CD4-positive, alpha-beta T cell (primary cell): ENCODE measurements around the gene TMPRSS7. TPM values are rescaled to one million over a fixed set of nuclear protein-coding genes. Genes with fewer than 3 reads are reported as not detected.

Source experiments
- ATAC-seq: fragments of 200-7000 bp; cut with Tn5 transposase; one replicate; pipeline ENCODE4 v1.10.0; 2022; ENCODE audit warnings: mild to moderate bottlenecking; ENCODE audit not compliant: poor library complexity
- CTCF ChIA-PET: fragments of 350-600 bp; sonication (Branson Sonifier 250); formaldehyde crosslinking; loops from one replicate; lab custom pipeline; 2021; ENCODE audit warnings: antibody characterized with exemption, inconsistent platforms; lab: Charles Lee
- POLR2A ChIA-PET: fragments of 350-600 bp; sonication (Branson Sonifier 250); formaldehyde crosslinking; loops from one replicate; lab custom pipeline; 2021; ENCODE audit warnings: antibody characterized with exemption, inconsistent platforms; lab: Charles Lee
- DNase-seq, 14 experiments: peaks; one replicate each; pipeline ENCODE4 v3.0.0-alpha.2; 2013 to 2020; ENCODE audit warnings: mixed read lengths in 2 of 14
- H3K27ac ChIP-seq, 2 donors: one replicate each; pipeline versions ENCODE4 v1.5.1 to v1.7.0; 2013; ENCODE audit warnings: low read length in 2 of 2, low read depth in 1 of 2, mild to moderate bottlenecking in 1 of 2
- H3K27me3 ChIP-seq, 2 experiments: 1 replicate in 1 of 2; 2 replicates in 1 of 2; pipeline versions ENCODE4 v1.6.1 to v1.7.0; 2013; ENCODE audit warnings: low read length in 2 of 2, control low read depth in 1 of 2, mild to moderate bottlenecking in 1 of 2, moderate library complexity in 1 of 2; ENCODE audit not compliant: insufficient read depth in 2 of 2, control insufficient read depth in 1 of 2
- H3K36me3 ChIP-seq: one replicate; pipeline ENCODE4 v1.6.1; 2013; ENCODE audit warnings: low read length, control low read depth; ENCODE audit not compliant: insufficient read depth
- H3K4me1 ChIP-seq: one replicate; pipeline ENCODE4 v1.6.1; 2013; ENCODE audit warnings: low read length, control low read depth; ENCODE audit not compliant: insufficient read depth
- H3K4me3 ChIP-seq: one replicate; pipeline ENCODE4 v1.5.1; 2013; ENCODE audit warnings: mild to moderate bottlenecking, low read length, moderate library complexity
- H3K9me3 ChIP-seq, 2 experiments: 1 replicate in 1 of 2; 2 replicates in 1 of 2; pipeline versions ENCODE4 v1.6.1 to v1.7.0; 2013; ENCODE audit warnings: low read length in 2 of 2, mild to moderate bottlenecking in 2 of 2, control low read depth in 1 of 2, moderate library complexity in 1 of 2; ENCODE audit not compliant: control insufficient read depth in 1 of 2, insufficient read depth in 1 of 2
- H3K27ac Mint-ChIP-seq: one replicate; pipeline ENCODE4 v1.8.0; 2020; ENCODE audit warnings: mixed read lengths
- H3K27me3 Mint-ChIP-seq: one replicate; pipeline ENCODE4 v1.8.0; 2021; ENCODE audit warnings: mixed read lengths
- H3K36me3 Mint-ChIP-seq: one replicate; pipeline ENCODE4 v1.8.0; 2021; ENCODE audit warnings: low read depth, mixed read lengths
- H3K4me1 Mint-ChIP-seq: one replicate; pipeline ENCODE4 v1.8.0; 2021; ENCODE audit warnings: low read depth, mixed read lengths
- H3K4me3 Mint-ChIP-seq: one replicate; pipeline ENCODE4 v1.8.0; 2020; ENCODE audit warnings: mild to moderate bottlenecking, mixed read lengths
- H3K9me3 Mint-ChIP-seq: one replicate; pipeline ENCODE4 v1.8.0; 2020; ENCODE audit warnings: mixed read lengths
- intact Hi-C, 2 experiments: fragments of 100-400 bp; cut with DNase I in 1 of 2; cut with micrococcal nuclease in 1 of 2; formaldehyde crosslinking; loops; one replicate each; pipeline versions ENCODE4 v1.15.1 to v1.9.0; 2023 to 2025; cut with DNase I, micrococcal nuclease
- total RNA-seq, 174 experiments: library from RNA in 2 of 174; stranded (reverse) in 2 of 174; gene quantifications; one replicate each; pipeline ENCODE4 v1.2.3 and lab custom pipeline; 2021 to 2026
- TF ChIP-seq, protein P1 (sequence below): fragments of 200-600 bp; IDR thresholded peaks from one replicate; pipeline ENCODE4 v1.8.0; 2022; ENCODE audit warnings: antibody characterized with exemption, mild to moderate bottlenecking

The TMPRSS7 gene
- total RNA-seq, 2 experiments from 2014 or later: 0.14 TPM; not detected in 1

DNA sequence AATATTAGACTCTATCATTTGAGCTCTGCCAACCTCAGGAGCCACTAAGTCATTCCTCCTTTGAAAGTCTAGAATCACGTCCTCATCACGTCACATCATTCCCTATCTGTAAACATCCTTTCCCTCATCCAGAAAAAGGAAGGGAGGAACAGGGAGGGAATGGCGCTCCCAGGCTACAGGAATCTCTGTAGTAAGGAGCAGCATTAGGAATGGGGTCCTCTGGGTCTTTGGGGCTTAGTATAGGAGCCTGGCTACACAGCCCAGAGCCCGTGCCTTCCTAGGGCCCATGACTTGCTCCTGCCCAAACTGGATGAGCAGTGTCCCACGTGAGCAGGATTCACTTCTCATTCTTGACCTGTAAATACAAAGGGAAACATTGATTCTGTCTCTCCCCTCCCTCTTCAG lies 34.2 kb upstream of the TMPRSS7 start:
- Histone ChIP-seq H3K27me3 (peaks cover 0 to 3% of the 10 kb centered on the region in 2 experiments), H3K36me3 (no peaks in the 10 kb centered on the region), H3K4me3 (no peak overlapping the region), H3K4me1 (peaks cover 29% of the 10 kb centered on the region), H3K27ac (no peak overlapping the region), H3K9me3 (no peaks in the 10 kb centered on the region)
- H3K9me3 Mint-ChIP-seq: no peaks in the 10 kb centered on the region
- H3K36me3 Mint-ChIP-seq: peaks cover 1% of the 10 kb centered on the region
- intact Hi-C loops: no loop called here
- DNase-seq (no peak), ATAC-seq (no peak)
- ChIA-PET POLR2A (interaction anchor here (1.1 to 4.5 kb wide), 2 partner anchors 11 to 21 kb away, joined by 3 to 19 read pairs; partner anchors contain the start of gene ABHD10), CTCF (interaction anchor here (1.1 to 2.6 kb wide), 2 partner anchors 14 to 43 kb away, joined by 3 to 10 read pairs; no protein-coding TSS in a partner anchor)
- H3K4me3 Mint-ChIP-seq: no peak overlapping the region
- H3K27me3 Mint-ChIP-seq: no peaks in the 10 kb centered on the region
- H3K27ac Mint-ChIP-seq: no peak overlapping the region
- TF ChIP-seq, protein P1, sequence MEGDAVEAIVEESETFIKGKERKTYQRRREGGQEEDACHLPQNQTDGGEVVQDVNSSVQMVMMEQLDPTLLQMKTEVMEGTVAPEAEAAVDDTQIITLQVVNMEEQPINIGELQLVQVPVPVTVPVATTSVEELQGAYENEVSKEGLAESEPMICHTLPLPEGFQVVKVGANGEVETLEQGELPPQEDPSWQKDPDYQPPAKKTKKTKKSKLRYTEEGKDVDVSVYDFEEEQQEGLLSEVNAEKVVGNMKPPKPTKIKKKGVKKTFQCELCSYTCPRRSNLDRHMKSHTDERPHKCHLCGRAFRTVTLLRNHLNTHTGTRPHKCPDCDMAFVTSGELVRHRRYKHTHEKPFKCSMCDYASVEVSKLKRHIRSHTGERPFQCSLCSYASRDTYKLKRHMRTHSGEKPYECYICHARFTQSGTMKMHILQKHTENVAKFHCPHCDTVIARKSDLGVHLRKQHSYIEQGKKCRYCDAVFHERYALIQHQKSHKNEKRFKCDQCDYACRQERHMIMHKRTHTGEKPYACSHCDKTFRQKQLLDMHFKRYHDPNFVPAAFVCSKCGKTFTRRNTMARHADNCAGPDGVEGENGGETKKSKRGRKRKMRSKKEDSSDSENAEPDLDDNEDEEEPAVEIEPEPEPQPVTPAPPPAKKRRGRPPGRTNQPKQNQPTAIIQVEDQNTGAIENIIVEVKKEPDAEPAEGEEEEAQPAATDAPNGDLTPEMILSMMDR: no peak
- H3K4me1 Mint-ChIP-seq: peaks cover 48% of the 10 kb centered on the region

DNA sequence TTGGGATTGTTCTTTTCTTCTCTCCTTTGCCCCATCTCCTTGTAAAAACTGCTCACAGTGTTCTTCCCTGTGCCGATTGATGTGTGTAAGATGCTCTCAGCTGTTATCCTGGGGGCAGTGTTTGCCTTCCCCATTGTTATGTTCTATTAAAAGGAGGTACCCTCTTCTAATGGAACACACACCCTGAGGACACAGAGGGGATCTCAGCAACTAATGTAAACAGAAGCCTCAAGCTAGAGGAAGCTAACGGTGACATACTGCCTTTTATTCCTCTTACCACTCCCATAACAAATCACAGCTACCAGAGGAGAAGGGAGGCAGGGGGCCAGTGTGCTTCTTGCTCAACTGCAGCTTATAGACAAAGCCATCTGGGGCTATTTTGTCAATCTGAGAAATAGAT lies 33.6 kb upstream of the TMPRSS7 start:
- POLR2A ChIA-PET: interaction anchor here (4.5 kb wide), 1 partner anchor 22 kb away, joined by 19 read pairs; the partner anchor contains the start of gene ABHD10
- H3K9me3 Mint-ChIP-seq: no peaks in the 10 kb centered on the region
- ATAC-seq (no peak), DNase-seq (no peak)
- peaks cover 29% of the 10 kb centered on the region for H3K4me1 ChIP-seq
- H3K27ac ChIP-seq: no peak overlapping the region
- no peaks in the 10 kb centered on the region for H3K9me3 ChIP-seq
- peaks cover 0 to 3% of the 10 kb centered on the region in 2 experiments for H3K27me3 ChIP-seq
- H3K4me1 Mint-ChIP-seq: peaks cover 48% of the 10 kb centered on the region
- H3K27ac Mint-ChIP-seq: no peak overlapping the region
- no peaks in the 10 kb centered on the region for H3K27me3 Mint-ChIP-seq
- H3K4me3 Mint-ChIP-seq: peak overlapping the region; percentile 40
- TF ChIP-seq, protein P1: no peak
- H3K36me3 ChIP-seq: no peaks in the 10 kb centered on the region
- CTCF ChIA-PET: interaction anchor here (2.6 kb wide), 1 partner anchor 13 kb away, joined by 10 read pairs; no protein-coding TSS in a partner anchor
- intact Hi-C loops: no loop called here
- no peaks in the 10 kb centered on the region for H3K36me3 Mint-ChIP-seq
- H3K4me3 ChIP-seq: no peak overlapping the region

DNA sequence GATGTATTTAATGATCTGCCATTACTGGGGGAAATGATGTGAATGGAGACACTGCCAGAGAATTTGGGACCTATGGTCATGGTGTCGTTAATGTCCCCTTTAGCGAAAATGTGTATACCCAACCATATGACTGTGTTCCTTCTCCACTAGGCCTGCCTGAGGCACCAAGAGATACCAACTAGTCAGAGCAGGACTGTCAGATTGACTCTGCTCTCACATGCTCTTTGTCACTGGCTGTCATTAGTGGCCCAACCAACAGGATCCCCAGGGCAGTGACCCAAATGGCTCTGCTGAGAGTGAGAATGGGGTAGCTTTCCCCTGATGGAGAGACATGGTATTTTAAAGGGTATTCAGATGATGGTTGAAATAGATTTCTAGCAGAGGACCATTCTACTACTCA lies 33.0 kb upstream of the TMPRSS7 start:
- Mint-ChIP-seq H3K4me1 (peaks cover 48% of the 10 kb centered on the region), H3K36me3 (no peaks in the 10 kb centered on the region), H3K27ac (no peak overlapping the region), H3K9me3 (no peaks in the 10 kb centered on the region), H3K4me3 (no peak overlapping the region), H3K27me3 (no peaks in the 10 kb centered on the region)
- Histone ChIP-seq H3K9me3 (no peaks in the 10 kb centered on the region), H3K4me3 (no peak overlapping the region), H3K27me3 (peaks cover 0 to 3% of the 10 kb centered on the region in 2 experiments), H3K4me1 (peaks cover 29% of the 10 kb centered on the region), H3K36me3 (no peaks in the 10 kb centered on the region), H3K27ac (no peak overlapping the region)
- ATAC-seq (no peak), DNase-seq (no peak)
- TF ChIP-seq, protein P1: no peak
- ChIA-PET CTCF (interaction anchor here (2.6 kb wide), 1 partner anchor 12 kb away, joined by 10 read pairs; no protein-coding TSS in a partner anchor), POLR2A (interaction anchor here (4.5 kb wide), 1 partner anchor 23 kb away, joined by 19 read pairs; the partner anchor contains the start of gene ABHD10)
- intact Hi-C loops: no loop called here
